Measurements from ENCODE around the gene ARAF.

GRCh38 chrX:47529548-47529947, 31.5 kb upstream of the ARAF start:
- TF ChIP-seq EZH2 (IDR thresholded peaks at IDR 0.05; ENCODE audit: low read depth, low read length, severe bottlenecking) (no peak), RAD21 (IDR thresholded peaks at IDR 0.05 in 1 of 2, conservative IDR thresholded peaks at IDR 0.05 in 1 of 2; ENCODE audit: low read depth in 2 of 2, low read length in 2 of 2) (no peak), CTCF (IDR thresholded peaks at IDR 0.05; ENCODE audit: control extremely low read depth in 1 of 3, insufficient read depth in 1 of 3, low read depth in 1 of 3, low read length in 3 of 3) (no peak), POLR2A (IDR thresholded peaks at IDR 0.05; ENCODE audit: control extremely low read depth in 1 of 2, low read depth in 2 of 2, low read length in 2 of 2) (no peak), POLR2AphosphoS5 (IDR thresholded peaks at IDR 0.05; ENCODE audit: low read depth, low read length) (no peak), TAF1 (IDR thresholded peaks at IDR 0.05; ENCODE audit: low read depth, low read length) (no peak), SP1 (IDR thresholded peaks at IDR 0.05; ENCODE audit: low read depth, low read length) (no peak)

Data from H1 (cell line).